Hypothalamus (tissue), 51 donors: ENCODE data around the gene PDXP.
A peak's percentile ranks its signal among the peaks of the same experiment; 100 is the strongest.
"Not testable (repeated sequence)": the region's sequence is repeated elsewhere in the genome, so short reads cannot be mapped to it uniquely, and the experiment has no call there.

Experiments used
- DNase-seq, 51 donors: peaks; one replicate each; lab custom pipeline; 2025; lab: John Stamatoyannopoulos, UW

The PDXP gene

GRCh38 chr22:37641561-37641949 lies 17.0 kb upstream of the PDXP start:
- no peak for DNase-seq

DNA sequence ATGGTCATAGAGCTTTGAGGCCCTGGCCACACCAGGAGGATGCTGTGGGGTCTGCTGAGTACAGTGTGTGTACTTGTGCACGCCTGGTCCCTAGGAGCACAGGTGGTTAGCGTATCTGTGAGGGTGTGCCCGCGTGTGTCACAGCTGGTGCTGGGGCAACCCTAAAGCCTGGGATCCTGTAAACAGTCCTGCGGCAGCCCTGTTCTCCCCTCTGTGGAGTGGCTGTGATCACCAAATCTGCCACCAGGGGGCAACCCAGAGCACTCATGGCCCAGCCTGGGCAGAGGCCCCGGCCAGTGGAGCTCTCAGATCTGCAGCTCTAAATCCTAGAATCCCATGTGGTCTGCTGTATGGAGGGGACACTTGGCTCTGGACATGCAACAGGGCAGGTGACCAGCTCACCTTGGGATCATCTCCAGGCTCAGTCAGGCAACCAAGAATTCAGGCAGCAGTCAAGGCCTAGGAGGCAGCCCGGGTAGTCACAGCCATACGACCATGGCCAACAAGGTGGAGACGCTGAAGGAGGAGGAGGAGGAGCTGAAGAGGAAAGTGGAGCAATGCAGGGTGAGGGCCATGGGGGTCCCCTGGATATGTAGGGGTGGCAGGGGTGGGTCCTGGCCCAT lies 15.2 kb upstream of the PDXP start:
- peak in 50 of 51 donors; percentile 13 to 86 (median 68) for DNase-seq

DNA sequence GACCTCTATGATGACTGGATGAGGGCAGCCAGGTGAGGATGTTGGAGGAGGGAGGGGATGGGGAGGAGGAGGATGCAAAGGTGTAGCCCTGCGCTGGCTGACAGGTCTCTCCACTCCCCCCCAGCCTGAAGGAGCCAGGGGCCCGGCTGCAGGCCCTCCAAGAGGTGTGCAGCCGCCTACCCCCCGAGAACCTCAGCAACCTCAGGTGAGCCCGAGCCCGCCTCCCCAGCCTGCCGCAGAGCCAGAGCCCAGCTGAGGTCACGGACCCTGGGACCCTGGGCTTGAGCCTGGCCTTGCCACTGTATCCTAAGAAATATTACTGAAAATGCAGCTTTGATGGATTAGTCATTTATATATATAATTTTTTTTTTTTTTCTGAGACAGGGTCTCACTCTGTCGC lies 11.2 kb upstream of the PDXP start:
- DNase-seq: no peak

GRCh38 chr22:37647928-37648327 lies 10.6 kb upstream of the PDXP start:
- DNase-seq: no peak

GRCh38 chr22:37650463-37651136 lies 7.9 kb upstream of the PDXP start:
- DNase-seq: no peak

GRCh38 chr22:37654563-37655251 lies 3.8 kb upstream of the PDXP start:
- no peak for DNase-seq

GRCh38 chr22:37655252-37655563 lies 3.3 kb upstream of the PDXP start:
- no peak for DNase-seq

GRCh38 chr22:37656583-37656982 lies 1.9 kb upstream of the PDXP start:
- not testable (repeated sequence) for DNase-seq

- peak in 3 of 51 donors; percentile 10 to 54 (median 34) for DNase-seq
Observed at GRCh38 chr22:37657590-37658132, 862 bp upstream of the PDXP start.

DNA sequence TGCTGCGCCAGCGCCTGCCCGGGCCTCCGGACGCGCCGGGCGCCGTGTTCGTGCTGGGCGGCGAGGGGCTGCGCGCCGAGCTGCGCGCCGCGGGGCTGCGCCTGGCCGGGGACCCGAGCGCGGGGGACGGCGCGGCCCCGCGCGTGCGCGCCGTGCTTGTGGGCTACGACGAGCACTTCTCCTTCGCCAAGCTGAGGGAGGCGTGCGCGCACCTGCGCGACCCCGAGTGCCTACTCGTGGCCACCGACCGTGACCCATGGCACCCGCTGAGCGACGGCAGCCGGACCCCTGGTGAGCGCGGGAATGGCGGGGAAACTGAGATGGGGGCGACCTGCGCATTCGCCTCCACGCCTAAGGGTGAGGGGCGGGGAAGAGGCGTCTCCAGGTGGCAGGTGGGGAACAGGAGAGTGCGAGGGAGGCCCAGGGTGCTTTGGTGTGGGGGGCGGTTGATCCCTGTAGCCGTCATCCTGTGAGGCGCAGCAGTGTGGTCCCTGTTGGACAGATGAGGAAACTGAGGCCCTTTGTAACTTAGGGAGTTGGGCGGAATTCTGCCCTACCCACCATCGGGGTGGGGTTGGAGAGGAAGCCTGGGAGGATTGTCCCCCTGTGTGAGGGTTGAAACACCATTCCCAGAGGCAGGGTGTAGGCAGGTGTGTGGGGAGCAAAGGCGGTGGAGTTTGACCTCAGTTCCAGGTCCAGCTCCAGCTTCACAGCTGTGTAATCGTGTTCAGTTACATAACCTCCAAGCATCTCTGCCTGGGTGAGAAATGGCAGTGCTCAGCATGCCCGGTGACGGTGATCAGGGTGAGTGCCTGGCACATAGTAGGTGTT lies 758 bp downstream of the PDXP start:
- peak in 7 of 51 donors; percentile 23 to 45 (median 35) for DNase-seq

- DNase-seq: no peak
Observed at GRCh38 chr22:37659897-37660708, 1.6 kb downstream of the PDXP start.

- no peak for DNase-seq
Observed at GRCh38 chr22:37660709-37661045, 2.2 kb downstream of the PDXP start.

DNA sequence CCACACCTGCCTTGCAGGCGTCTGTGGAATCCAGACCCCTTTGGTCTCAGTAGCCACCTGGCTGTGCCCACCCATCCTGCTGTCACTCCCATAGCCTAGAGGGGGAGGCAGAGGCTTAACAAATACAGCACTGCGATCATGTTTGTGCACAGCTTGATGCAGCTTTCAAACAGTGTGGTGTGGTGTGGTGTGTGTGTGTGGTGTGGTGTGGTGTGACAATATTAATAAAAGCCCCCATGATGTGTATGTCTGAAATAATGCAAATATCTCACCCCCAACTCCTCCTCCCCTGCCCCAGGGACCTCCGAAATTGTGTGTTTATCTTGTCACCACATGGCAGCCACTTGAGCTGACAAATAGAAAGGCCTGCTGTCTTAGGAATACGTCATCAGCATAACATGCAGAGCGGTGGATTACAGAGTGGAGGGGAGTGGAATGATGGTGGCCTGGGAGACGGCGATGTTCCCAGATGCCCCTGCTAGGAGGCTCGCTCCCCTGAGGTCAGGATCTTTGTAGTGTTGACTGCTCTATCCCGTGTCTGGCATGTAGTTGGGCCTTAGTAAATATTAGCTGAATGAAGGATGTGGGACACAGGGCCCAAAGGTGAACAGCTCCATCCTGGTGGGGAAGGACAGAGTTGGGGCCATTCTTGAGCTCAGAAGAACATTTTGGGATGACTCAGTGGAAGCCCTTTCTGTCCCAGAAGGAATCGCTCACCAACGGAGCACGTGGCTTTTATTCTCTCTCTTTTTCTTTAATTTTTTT lies 2.8 kb downstream of the PDXP start:
- peak in 21 of 51 donors; percentile 27 to 68 (median 49) for DNase-seq

GRCh38 chr22:37662039-37662438 lies 3.5 kb downstream of the PDXP start:
- no peak for DNase-seq

GRCh38 chr22:37663521-37664140 lies 5.1 kb downstream of the PDXP start:
- no peak for DNase-seq

- peak in 38 of 51 donors; percentile 14 to 88 (median 63) for DNase-seq
Observed at GRCh38 chr22:37664249-37665101, 6.0 kb downstream of the PDXP start.

DNA sequence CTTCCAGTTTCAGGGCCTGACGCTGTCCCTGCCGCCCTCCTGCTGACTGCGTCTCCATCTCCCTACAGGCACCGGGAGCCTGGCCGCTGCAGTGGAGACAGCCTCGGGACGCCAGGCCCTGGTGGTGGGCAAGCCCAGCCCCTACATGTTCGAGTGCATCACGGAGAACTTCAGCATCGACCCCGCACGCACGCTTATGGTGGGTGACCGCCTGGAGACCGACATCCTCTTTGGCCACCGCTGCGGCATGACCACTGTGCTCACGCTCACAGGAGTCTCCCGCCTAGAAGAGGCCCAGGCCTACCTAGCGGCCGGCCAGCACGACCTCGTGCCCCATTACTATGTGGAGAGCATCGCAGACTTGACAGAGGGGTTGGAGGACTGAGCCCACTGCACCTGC lies 7.0 kb downstream of the PDXP start:
- DNase-seq: no peak

GRCh38 chr22:37669586-37669985 lies 11.1 kb downstream of the PDXP start:
- no peak for DNase-seq
